GM23338 (cell line): ENCODE data around the gene IL1A. TPM values are rescaled to one million over a fixed set of nuclear protein-coding genes. Genes with fewer than 3 reads are reported as not detected.

Experiments used
- ATAC-seq: fragments of 200-7000 bp; cut with Tn5 transposase; 3 replicates; pipeline ENCODE4 v1.9.1; 2020
- DNase-seq: peaks from one replicate; pipeline ENCODE4 v3.0.0-alpha.2; 2015; ENCODE audit warnings: low spot score
- H2AFZ ChIP-seq: fragments of 200-600 bp; sonication (generic); 2 replicates; pipeline ENCODE4 v1.8.0; 2016; ENCODE audit warnings: antibody characterized with exemption, mild to moderate bottlenecking, moderate library complexity
- H3F3A ChIP-seq: fragments of 200-600 bp; sonication (generic); replicated peaks from 2 replicates; pipeline ENCODE4 v1.8.0; 2017; ENCODE audit warnings: antibody characterized with exemption, mixed run types, low read depth
- H3K27ac ChIP-seq: fragments of 200-600 bp; sonication (generic); 2 replicates; pipeline ENCODE4 v1.6.1; 2016; ENCODE audit warnings: low read depth
- H3K27me3 ChIP-seq: fragments of 200-600 bp; sonication (generic); 2 replicates; pipeline ENCODE4 v1.8.0; 2016; ENCODE audit warnings: mild to moderate bottlenecking, mixed run types, moderate library complexity; ENCODE audit not compliant: insufficient read depth
- H3K36me3 ChIP-seq: fragments of 200-600 bp; sonication (generic); 2 replicates; pipeline ENCODE4 v1.8.0; 2016; ENCODE audit warnings: mild to moderate bottlenecking; ENCODE audit not compliant: insufficient read depth
- H3K4me1 ChIP-seq: fragments of 200-600 bp; sonication (generic); 2 replicates; pipeline ENCODE4 v1.8.0; 2016; ENCODE audit warnings: mild to moderate bottlenecking, moderate library complexity; ENCODE audit not compliant: insufficient read depth
- H3K4me2 ChIP-seq: fragments of 200-600 bp; sonication (generic); 2 replicates; pipeline ENCODE4 v1.7.1; 2017; ENCODE audit warnings: mixed run types
- H3K4me3 ChIP-seq: fragments of 200-600 bp; sonication (generic); 2 replicates; pipeline ENCODE4 v1.6.1; 2016; ENCODE audit warnings: mixed run types
- H3K79me2 ChIP-seq: fragments of 200-600 bp; sonication (generic); replicated peaks from 2 replicates; pipeline ENCODE4 v1.8.0; 2017; ENCODE audit warnings: mild to moderate bottlenecking; ENCODE audit not compliant: insufficient read depth
- H3K9me2 ChIP-seq: fragments of 200-600 bp; sonication (generic); 2 replicates; pipeline ENCODE4 v1.8.0; 2017; ENCODE audit not compliant: insufficient read depth
- H4K20me1 ChIP-seq: fragments of 200-600 bp; sonication (generic); replicated peaks from 2 replicates; pipeline ENCODE4 v1.8.0; 2017; ENCODE audit warnings: mild to moderate bottlenecking; ENCODE audit not compliant: insufficient read depth
- H3K27ac Mint-ChIP-seq: 2 replicates; pipeline ENCODE4 v1.8.0; 2020; ENCODE audit warnings: inconsistent platforms, mild to moderate bottlenecking, moderate library complexity, mixed read lengths
- H3K27me3 Mint-ChIP-seq: 3 replicates; pipeline ENCODE4 v1.8.0; 2022; ENCODE audit warnings: low read depth, mild to moderate bottlenecking, moderate library complexity, mixed read lengths, inconsistent platforms; ENCODE audit not compliant: insufficient read depth, poor library complexity
- H3K36me3 Mint-ChIP-seq: 3 replicates; pipeline ENCODE4 v1.8.0; 2021; ENCODE audit warnings: low read depth, mild to moderate bottlenecking, inconsistent platforms, moderate library complexity, mixed read lengths
- H3K4me1 Mint-ChIP-seq: 3 replicates; pipeline ENCODE4 v1.8.0; 2020; ENCODE audit warnings: mild to moderate bottlenecking, inconsistent platforms, mixed read lengths
- H3K4me3 Mint-ChIP-seq: 3 replicates; pipeline ENCODE4 v1.8.0; 2021; ENCODE audit warnings: moderate library complexity, mild to moderate bottlenecking, inconsistent platforms, mixed read lengths
- H3K9me3 Mint-ChIP-seq: 3 replicates; pipeline ENCODE4 v1.8.0; 2020; ENCODE audit warnings: moderate library complexity, mild to moderate bottlenecking, inconsistent platforms, mixed read lengths
- EZH2 ChIP-seq: fragments of 200-600 bp; sonication (generic); IDR thresholded peaks from one replicate; pipeline ENCODE4 v1.8.0; 2017; ENCODE audit warnings: antibody characterized with exemption, mild to moderate bottlenecking, low read depth; ENCODE audit not compliant: unreplicated experiment
- EZH2phosphoT487 ChIP-seq: fragments of 200-600 bp; sonication (generic); IDR thresholded peaks from one replicate; pipeline ENCODE4 v1.8.1; 2018; ENCODE audit warnings: antibody characterized with exemption; ENCODE audit not compliant: unreplicated experiment
- polyA plus RNA-seq: library from polyadenylated mRNA; unstranded; fragments of >200 nt; fragmentation: Nextera tagmentation; extraction: Ambion mirVana; gene quantifications from 2 replicates; pipeline ENCODE4 v1.2.1, GENCODE V29; 2016
- total RNA-seq: library from RNA; depleted of rRNA; stranded (reverse); fragments of >200 nt; shearing (Covaris generic); gene quantifications from 2 replicates; pipeline ENCODE4 v1.2.3, GENCODE V29; 2014
- TF ChIP-seq, protein P1 (sequence below): fragments of 250-450 bp; sonication (Bioruptor Pico); IDR thresholded peaks from 2 replicates; pipeline ENCODE4 v1.5.0; 2020; ENCODE audit warnings: mild to moderate bottlenecking, moderate library complexity
- TF ChIP-seq, protein P2 (sequence below): IDR thresholded peaks from one replicate; pipeline ENCODE4 v1.6.1; 2018; ENCODE audit warnings: antibody characterized with exemption; ENCODE audit not compliant: unreplicated experiment

Gene IL1A
- total and polyA plus RNA-seq, 2 experiments from 2014 or later, result 0.65 to 0.73 TPM

DNA sequence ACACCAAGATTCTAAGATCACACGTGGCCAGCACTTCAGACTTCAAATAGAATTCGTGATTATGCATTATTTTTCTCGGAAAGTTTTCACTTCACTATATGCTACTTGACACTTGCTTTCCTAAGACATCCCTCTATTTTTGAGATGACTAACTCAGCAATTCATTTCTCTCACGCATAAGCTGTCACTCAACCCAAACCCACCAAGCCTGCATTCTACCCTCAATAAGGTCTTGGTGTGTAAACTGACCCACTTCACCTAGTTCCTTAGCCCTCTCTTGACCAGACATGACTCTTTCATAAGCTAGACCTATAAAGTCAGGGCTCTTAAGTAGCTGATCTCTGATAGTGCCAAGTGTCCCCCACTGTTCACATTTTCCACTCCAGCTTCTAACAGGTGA lies 31.6 kb downstream of the IL1A start (continued):
- TF ChIP-seq, protein P1, sequence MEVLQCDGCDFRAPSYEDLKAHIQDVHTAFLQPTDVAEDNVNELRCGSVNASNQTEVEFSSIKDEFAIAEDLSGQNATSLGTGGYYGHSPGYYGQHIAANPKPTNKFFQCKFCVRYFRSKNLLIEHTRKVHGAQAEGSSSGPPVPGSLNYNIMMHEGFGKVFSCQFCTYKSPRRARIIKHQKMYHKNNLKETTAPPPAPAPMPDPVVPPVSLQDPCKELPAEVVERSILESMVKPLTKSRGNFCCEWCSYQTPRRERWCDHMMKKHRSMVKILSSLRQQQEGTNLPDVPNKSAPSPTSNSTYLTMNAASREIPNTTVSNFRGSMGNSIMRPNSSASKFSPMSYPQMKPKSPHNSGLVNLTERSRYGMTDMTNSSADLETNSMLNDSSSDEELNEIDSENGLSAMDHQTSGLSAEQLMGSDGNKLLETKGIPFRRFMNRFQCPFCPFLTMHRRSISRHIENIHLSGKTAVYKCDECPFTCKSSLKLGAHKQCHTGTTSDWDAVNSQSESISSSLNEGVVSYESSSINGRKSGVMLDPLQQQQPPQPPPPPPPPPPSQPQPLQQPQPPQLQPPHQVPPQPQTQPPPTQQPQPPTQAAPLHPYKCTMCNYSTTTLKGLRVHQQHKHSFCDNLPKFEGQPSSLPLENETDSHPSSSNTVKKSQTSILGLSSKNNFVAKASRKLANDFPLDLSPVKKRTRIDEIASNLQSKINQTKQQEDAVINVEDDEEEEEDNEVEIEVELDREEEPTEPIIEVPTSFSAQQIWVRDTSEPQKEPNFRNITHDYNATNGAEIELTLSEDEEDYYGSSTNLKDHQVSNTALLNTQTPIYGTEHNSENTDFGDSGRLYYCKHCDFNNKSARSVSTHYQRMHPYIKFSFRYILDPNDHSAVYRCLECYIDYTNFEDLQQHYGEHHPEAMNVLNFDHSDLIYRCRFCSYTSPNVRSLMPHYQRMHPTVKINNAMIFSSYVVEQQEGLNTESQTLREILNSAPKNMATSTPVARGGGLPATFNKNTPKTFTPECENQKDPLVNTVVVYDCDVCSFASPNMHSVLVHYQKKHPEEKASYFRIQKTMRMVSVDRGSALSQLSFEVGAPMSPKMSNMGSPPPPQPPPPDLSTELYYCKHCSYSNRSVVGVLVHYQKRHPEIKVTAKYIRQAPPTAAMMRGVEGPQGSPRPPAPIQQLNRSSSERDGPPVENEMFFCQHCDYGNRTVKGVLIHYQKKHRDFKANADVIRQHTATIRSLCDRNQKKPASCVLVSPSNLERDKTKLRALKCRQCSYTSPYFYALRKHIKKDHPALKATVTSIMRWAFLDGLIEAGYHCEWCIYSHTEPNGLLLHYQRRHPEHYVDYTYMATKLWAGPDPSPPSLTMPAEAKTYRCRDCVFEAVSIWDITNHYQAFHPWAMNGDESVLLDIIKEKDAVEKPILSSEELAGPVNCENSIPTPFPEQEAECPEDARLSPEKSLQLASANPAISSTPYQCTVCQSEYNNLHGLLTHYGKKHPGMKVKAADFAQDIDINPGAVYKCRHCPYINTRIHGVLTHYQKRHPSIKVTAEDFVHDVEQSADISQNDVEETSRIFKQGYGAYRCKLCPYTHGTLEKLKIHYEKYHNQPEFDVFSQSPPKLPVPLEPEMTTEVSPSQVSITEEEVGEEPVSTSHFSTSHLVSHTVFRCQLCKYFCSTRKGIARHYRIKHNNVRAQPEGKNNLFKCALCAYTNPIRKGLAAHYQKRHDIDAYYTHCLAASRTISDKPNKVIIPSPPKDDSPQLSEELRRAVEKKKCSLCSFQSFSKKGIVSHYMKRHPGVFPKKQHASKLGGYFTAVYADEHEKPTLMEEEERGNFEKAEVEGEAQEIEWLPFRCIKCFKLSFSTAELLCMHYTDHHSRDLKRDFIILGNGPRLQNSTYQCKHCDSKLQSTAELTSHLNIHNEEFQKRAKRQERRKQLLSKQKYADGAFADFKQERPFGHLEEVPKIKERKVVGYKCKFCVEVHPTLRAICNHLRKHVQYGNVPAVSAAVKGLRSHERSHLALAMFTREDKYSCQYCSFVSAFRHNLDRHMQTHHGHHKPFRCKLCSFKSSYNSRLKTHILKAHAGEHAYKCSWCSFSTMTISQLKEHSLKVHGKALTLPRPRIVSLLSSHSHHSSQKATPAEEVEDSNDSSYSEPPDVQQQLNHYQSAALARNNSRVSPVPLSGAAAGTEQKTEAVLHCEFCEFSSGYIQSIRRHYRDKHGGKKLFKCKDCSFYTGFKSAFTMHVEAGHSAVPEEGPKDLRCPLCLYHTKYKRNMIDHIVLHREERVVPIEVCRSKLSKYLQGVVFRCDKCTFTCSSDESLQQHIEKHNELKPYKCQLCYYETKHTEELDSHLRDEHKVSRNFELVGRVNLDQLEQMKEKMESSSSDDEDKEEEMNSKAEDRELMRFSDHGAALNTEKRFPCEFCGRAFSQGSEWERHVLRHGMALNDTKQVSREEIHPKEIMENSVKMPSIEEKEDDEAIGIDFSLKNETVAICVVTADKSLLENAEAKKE, result no peak
- TF ChIP-seq EZH2, result no peak
- TF ChIP-seq, protein P2, sequence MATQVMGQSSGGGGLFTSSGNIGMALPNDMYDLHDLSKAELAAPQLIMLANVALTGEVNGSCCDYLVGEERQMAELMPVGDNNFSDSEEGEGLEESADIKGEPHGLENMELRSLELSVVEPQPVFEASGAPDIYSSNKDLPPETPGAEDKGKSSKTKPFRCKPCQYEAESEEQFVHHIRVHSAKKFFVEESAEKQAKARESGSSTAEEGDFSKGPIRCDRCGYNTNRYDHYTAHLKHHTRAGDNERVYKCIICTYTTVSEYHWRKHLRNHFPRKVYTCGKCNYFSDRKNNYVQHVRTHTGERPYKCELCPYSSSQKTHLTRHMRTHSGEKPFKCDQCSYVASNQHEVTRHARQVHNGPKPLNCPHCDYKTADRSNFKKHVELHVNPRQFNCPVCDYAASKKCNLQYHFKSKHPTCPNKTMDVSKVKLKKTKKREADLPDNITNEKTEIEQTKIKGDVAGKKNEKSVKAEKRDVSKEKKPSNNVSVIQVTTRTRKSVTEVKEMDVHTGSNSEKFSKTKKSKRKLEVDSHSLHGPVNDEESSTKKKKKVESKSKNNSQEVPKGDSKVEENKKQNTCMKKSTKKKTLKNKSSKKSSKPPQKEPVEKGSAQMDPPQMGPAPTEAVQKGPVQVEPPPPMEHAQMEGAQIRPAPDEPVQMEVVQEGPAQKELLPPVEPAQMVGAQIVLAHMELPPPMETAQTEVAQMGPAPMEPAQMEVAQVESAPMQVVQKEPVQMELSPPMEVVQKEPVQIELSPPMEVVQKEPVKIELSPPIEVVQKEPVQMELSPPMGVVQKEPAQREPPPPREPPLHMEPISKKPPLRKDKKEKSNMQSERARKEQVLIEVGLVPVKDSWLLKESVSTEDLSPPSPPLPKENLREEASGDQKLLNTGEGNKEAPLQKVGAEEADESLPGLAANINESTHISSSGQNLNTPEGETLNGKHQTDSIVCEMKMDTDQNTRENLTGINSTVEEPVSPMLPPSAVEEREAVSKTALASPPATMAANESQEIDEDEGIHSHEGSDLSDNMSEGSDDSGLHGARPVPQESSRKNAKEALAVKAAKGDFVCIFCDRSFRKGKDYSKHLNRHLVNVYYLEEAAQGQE, result no peak

DNA sequence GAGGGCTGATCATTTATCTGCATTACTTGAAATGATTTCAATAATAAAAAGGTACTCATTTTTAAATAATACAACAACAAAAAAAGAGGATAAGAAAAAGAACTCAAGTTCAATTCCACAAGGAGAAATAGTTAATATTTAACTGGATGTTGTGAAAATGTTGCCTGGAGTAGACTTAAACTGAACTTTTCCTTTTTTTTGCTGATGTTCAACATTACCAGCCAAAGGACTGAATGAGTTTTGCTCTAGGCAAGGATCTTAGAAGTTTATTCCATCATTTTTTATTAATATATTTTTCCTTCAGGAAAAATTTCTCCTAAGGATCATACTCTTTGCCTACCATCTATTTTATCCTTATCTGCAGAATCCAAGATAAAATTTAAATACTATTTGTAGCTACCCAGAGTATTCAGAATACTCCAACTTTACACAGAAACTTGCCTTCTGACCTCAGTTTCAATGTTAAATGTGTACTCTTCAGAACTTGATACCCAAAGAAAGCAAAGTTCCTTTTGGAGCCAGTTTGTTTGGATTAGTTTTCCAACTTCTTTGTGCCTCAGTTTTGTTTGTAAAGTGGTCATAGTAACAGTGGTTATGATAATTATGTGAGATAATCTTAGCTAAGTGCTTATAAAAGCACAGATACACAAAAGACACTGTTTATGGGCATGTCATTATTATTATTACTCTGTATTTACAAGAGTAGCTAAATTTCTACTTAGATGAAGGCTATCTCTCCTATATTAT lies 32.7 kb downstream of the IL1A start:
- Histone ChIP-seq H3K9me2 (no peaks in the 10 kb centered on the region), H3K4me1 (no peaks in the 10 kb centered on the region), H4K20me1 (0 out of 2 replicates have a peak, but pooled peaks cover 2% of the 10 kb centered on the region), H3K4me2 (no peak overlapping the region), H3K4me3 (no peak overlapping the region), H3F3A (no peaks in the 10 kb centered on the region), H3K27ac (no peak overlapping the region), H2AFZ (no peak overlapping the region), H3K79me2 (no peaks in the 10 kb centered on the region; the same call in 1 of the 2 replicates), H3K36me3 (peaks cover 35% of the 10 kb centered on the region), H3K27me3 (no peaks in the 10 kb centered on the region)
- DNase-seq (no peak), ATAC-seq (no peak)
- Mint-ChIP-seq H3K27ac (no peak overlapping the region), H3K36me3 (peaks cover 40% of the 10 kb centered on the region), H3K4me1 (no peaks in the 10 kb centered on the region), H3K4me3 (no peak overlapping the region), H3K9me3 (no peaks in the 10 kb centered on the region), H3K27me3 (no peaks in the 10 kb centered on the region)
- no peak for TF ChIP-seq EZH2phosphoT487
- TF ChIP-seq, protein P1, result no peak
